DND-41 (cell line): Measurements from ENCODE around the gene FAM43A.

Source experiments
- CTCF ChIP-seq: IDR thresholded peaks from 2 replicates; pipeline ENCODE4 v1.5.1; 2012; ENCODE audit warnings: borderline replicate concordance, low read length, moderate library complexity, mild to moderate bottlenecking; ENCODE audit not compliant: poor library complexity, severe bottlenecking; ENCODE audit errors: extremely low read depth
- EZH2 ChIP-seq: IDR thresholded peaks from 3 replicates; pipeline ENCODE4 v1.6.1; 2012; ENCODE audit warnings: borderline replicate concordance, low read depth, mild to moderate bottlenecking, moderate library complexity, low read length, inconsistent platforms; ENCODE audit not compliant: severe bottlenecking

GRCh38 chr3:194736277-194736895 is 50.7 kb downstream of the FAM43A start:
- no peak for TF ChIP-seq CTCF
- TF ChIP-seq EZH2 = no peak
